Activated T-cell treated with anti-CD3 and anti-CD28 coated beads, Interleukin-2, amount 50 U/mL, for 4 hours (primary cell): Measurements from ENCODE around the gene KATNAL2. TPM values are rescaled to one million over a fixed set of nuclear protein-coding genes. Genes with fewer than 3 reads are reported as not detected.

Experiments
- ATAC-seq, 2 donors: fragments of 200-7000 bp; cut with Tn5 transposase; one replicate each; pipeline ENCODE4 v1.10.0; 2021
- DNase-seq: peaks from one replicate; pipeline ENCODE4 v3.0.0-alpha.2; 2020
- H3K27me3 Mint-ChIP-seq: one replicate; pipeline ENCODE4 v1.8.0; 2021; ENCODE audit warnings: low read depth, mixed read lengths
- H3K36me3 Mint-ChIP-seq: one replicate; pipeline ENCODE4 v1.8.0; 2022; ENCODE audit warnings: mixed read lengths; ENCODE audit not compliant: insufficient read depth
- H3K4me1 Mint-ChIP-seq: one replicate; pipeline ENCODE4 v1.8.0; 2021; ENCODE audit warnings: low read depth, mixed read lengths
- H3K4me3 Mint-ChIP-seq: one replicate; pipeline ENCODE4 v1.8.0; 2021; ENCODE audit warnings: mild to moderate bottlenecking, moderate library complexity, mixed read lengths
- H3K9me3 Mint-ChIP-seq: one replicate; pipeline ENCODE4 v1.8.0; 2021; ENCODE audit warnings: mixed read lengths
- total RNA-seq, 3 donors: library from RNA; stranded (reverse); gene quantifications; one replicate each; pipeline ENCODE4 v1.2.1, GENCODE V29; 2021

The KATNAL2 gene
- total RNA-seq, 3 donors from 2014 or later = 0.54 to 1.0 (median 0.61) TPM

DNA sequence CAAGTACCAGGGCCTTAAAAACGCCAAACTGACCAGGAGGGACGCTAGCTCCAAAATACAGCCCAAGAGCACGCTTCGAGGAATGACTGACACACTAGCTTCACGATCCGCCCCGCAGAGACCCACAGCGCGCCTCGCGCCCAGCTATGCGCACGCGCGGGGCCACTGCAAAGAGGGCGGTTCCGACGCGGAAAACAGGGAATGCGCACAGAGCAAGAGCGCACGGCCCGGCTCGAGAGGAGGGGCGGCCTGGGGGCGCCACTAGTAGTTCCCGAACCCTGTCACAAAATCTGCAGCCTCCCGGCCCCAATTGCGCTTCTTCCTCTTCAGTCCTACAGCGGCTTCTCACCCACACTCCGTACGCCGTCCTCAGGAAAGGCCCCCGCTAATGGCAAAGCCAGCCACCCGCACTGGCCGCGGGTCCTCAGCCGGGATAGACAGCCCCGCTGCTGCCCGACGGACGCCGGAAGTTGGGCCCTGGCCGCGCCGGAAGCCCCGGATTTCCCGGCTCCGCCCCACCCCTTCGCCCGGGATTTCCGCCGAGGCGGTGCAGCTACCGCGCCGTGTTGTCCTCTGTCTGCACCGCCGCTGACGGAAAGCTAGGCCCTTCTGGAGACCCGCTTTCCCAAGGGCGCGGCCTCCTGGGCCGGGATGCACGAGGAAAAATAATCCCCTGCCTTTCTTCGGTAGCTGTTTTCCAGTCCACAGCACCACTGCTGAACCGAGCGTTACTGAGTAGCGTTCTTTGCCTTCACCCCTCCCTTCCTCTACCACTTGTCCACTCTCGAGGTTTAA is 232.8 kb downstream of the KATNAL2 start, which contains the start of gene HDHD2:
Gene HDHD2 (minus strand): TSS at position 472 of the 795 bp plus-strand sequence. CDS start 14,061 bp downstream, outside the sequence.
- DNase-seq (peak; percentile 73), ATAC-seq (peak; percentile 88 to 91)
- H3K4me3 Mint-ChIP-seq = peak within 1 kb of the TSS; percentile 97
- peaks cover 13% of the 10 kb centered on the region for H3K36me3 Mint-ChIP-seq
- H3K4me1 Mint-ChIP-seq = peaks cover 48% of the 10 kb centered on the region
- H3K27me3 Mint-ChIP-seq = no peaks in the 10 kb centered on the region
- no peaks in the 10 kb centered on the region for H3K9me3 Mint-ChIP-seq

- DNase-seq (no peak), ATAC-seq (peak; percentile 25 to 33)
- peaks cover 42% of the 10 kb centered on the region for H3K4me1 Mint-ChIP-seq
- H3K4me3 Mint-ChIP-seq = peak overlapping the region; percentile 97
- H3K9me3 Mint-ChIP-seq = no peaks in the 10 kb centered on the region
- no peaks in the 10 kb centered on the region for H3K27me3 Mint-ChIP-seq
- peaks cover 16% of the 10 kb centered on the region for H3K36me3 Mint-ChIP-seq
Observed at GRCh38 chr18:47150824-47151366, 233.5 kb downstream of the KATNAL2 start.

GRCh38 chr18:47151439-47151838 is 234.0 kb downstream of the KATNAL2 start:
- Mint-ChIP-seq H3K4me3 (peak overlapping the region; percentile 97), H3K4me1 (peaks cover 38% of the 10 kb centered on the region), H3K36me3 (peaks cover 21% of the 10 kb centered on the region), H3K9me3 (no peaks in the 10 kb centered on the region), H3K27me3 (no peaks in the 10 kb centered on the region)
- no peak for ATAC-seq
- no peak for DNase-seq

Other genes starting within 250 kb of the KATNAL2 start
- gene ST8SIA5, start 160.5 kb upstream of the KATNAL2 start, total RNA-seq = under 1 TPM in 1 of 3 donors, not detected in 2; 0.13 TPM
- gene PIAS2, start 95 bp upstream of the KATNAL2 start, total RNA-seq = 10 to 100 TPM; 20.1 to 22.6 (median 21.0) TPM
- not detected for gene ELOA2, start 118.0 kb downstream of the KATNAL2 start, total RNA-seq
- 10 to 100 TPM; 14.8 to 28.8 (median 20.8) TPM for gene HDHD2, start 232.9 kb downstream of the KATNAL2 start, total RNA-seq